ENCODE data around the gene LYPD4.

DNA sequence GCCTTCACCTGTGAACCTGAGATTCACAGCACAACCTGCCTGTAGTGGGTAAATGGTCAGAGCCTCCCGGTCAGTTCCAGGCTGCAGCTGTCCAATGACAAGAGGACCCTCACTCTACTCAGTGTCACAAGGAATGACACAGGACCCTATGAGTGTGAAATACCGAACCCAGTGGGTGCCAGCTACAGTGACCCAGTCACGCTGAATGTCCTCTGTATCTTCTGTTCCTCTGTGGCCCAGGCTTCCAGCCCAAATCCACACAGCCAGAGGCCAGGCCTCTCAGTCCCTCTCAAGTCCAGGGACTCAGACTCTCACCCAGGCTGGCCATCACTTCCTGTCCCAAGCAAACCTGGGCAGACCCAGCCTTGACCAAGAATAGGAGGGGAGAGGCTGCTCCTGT is 37.3 kb downstream of the LYPD4 start:
- TF ChIP-seq POLR2AphosphoS5 (IDR thresholded peaks at IDR 0.05; ENCODE audit: low read depth, low read length) (no peak), TAF1 (IDR thresholded peaks at IDR 0.05; ENCODE audit: borderline replicate concordance, insufficient read depth, low read length) (no peak), REST (IDR thresholded peaks at IDR 0.05; ENCODE audit: insufficient read depth in 1 of 2, low read depth in 2 of 2, low read length in 2 of 2) (no peak), FOXP2 (optimal IDR thresholded peaks at IDR 0.05; ENCODE audit: borderline replicate concordance, extremely low read depth, extremely low read length, insufficient read depth) (no peak), SIN3A (IDR thresholded peaks at IDR 0.05; ENCODE audit: borderline replicate concordance, insufficient read depth, low read length) (no peak)

Measured in PFSK-1 (cell line).